H1 (cell line): Measurements from ENCODE around the gene EHBP1. TPM values are rescaled to one million over a fixed set of nuclear protein-coding genes. Genes with fewer than 3 reads are reported as not detected.

Experiments
- CTCF ChIA-PET: fragments of 300-600 bp; sonication (Branson Sonifier 250); formaldehyde crosslinking; loops from one replicate; lab custom pipeline; 2021; ENCODE audit not compliant: partially characterized antibody; lab: Charles Lee
- POLR2A ChIA-PET: fragments of 300-600 bp; sonication (Branson Sonifier 250); formaldehyde crosslinking; loops from one replicate; lab custom pipeline; 2021; ENCODE audit warnings: inconsistent platforms; ENCODE audit not compliant: partially characterized antibody; lab: Charles Lee
- DNase-seq, 2 experiments: peaks; one replicate each; pipeline versions ENCODE4 v3.0.0 to v3.0.0-alpha.2; 2010 to 2022; ENCODE audit warnings: low spot score in 2 of 2, low read depth in 1 of 2, mixed read lengths in 1 of 2
- FAIRE-seq: peaks from 2 replicates; lab custom pipeline; 2011; peaks lifted over from hg19 to GRCh38; lab: Jason Lieb, UNC
- H2AFZ ChIP-seq: 2 replicates; pipeline ENCODE4 v1.8.1; 2012; ENCODE audit warnings: low read length, inconsistent platforms
- H2AK5ac ChIP-seq: 2 replicates; pipeline ENCODE4 v1.6.1; 2013; ENCODE audit warnings: low read depth, low read length
- H2BK120ac ChIP-seq: replicated peaks from 2 replicates; pipeline ENCODE3; 2013; ENCODE audit warnings: low read depth, low read length, inconsistent platforms
- H2BK12ac ChIP-seq: 2 replicates; pipeline ENCODE4 v1.6.1; 2013; ENCODE audit warnings: low read depth, low read length
- H2BK15ac ChIP-seq: 2 replicates; pipeline ENCODE4 v1.6.1; 2013; ENCODE audit warnings: low read length
- H2BK20ac ChIP-seq: 2 replicates; pipeline ENCODE4 v1.6.1; 2013; ENCODE audit warnings: low read length
- H2BK5ac ChIP-seq: 2 replicates; pipeline ENCODE4 v1.6.1; 2013; ENCODE audit warnings: low read depth, low read length
- H3K14ac ChIP-seq: 2 replicates; pipeline ENCODE4 v1.6.1; 2013; ENCODE audit warnings: inconsistent platforms; ENCODE audit not compliant: insufficient read length
- H3K18ac ChIP-seq: 2 replicates; pipeline ENCODE4 v1.6.1; 2013; ENCODE audit warnings: low read length; ENCODE audit errors: extremely low read depth
- H3K23ac ChIP-seq: 2 replicates; pipeline ENCODE4 v1.6.1; 2013; ENCODE audit warnings: inconsistent platforms; ENCODE audit not compliant: insufficient read length
- H3K23me2 ChIP-seq: 2 replicates; pipeline ENCODE4 v1.6.1; 2013; ENCODE audit warnings: low read depth, low read length
- H3K27ac ChIP-seq: 2 replicates; pipeline ENCODE4 v1.6.1; 2011; ENCODE audit warnings: low read depth, low read length, inconsistent platforms
- H3K27me3 ChIP-seq, 4 experiments: replicated peaks in 1 of 4; 1 replicate in 1 of 4; 2 replicates in 3 of 4; pipeline versions ENCODE4 v1.6.1 to v1.8.1; 2011 to 2013; ENCODE audit warnings: low read length in 3 of 4, mild to moderate bottlenecking in 3 of 4, inconsistent platforms in 2 of 4, mixed read lengths in 2 of 4, moderate library complexity in 1 of 4; ENCODE audit not compliant: control insufficient read depth in 3 of 4, insufficient read depth in 3 of 4; ENCODE audit errors: extremely low read depth in 1 of 4
- H3K36me3 ChIP-seq, 4 experiments: 2 replicates each; pipeline versions ENCODE4 v1.6.1 to v1.8.1; 2011 to 2013; ENCODE audit warnings: mild to moderate bottlenecking in 4 of 4, low read length in 3 of 4, moderate library complexity in 2 of 4, control low read depth in 1 of 4, inconsistent platforms in 1 of 4; ENCODE audit not compliant: insufficient read depth in 4 of 4, control insufficient read depth in 2 of 4
- H3K4ac ChIP-seq: replicated peaks from 2 replicates; pipeline ENCODE3; 2013; ENCODE audit warnings: low read length, low read depth, mixed read lengths, inconsistent platforms; ENCODE audit not compliant: insufficient read length
- H3K4me1 ChIP-seq, 4 experiments: replicated peaks in 1 of 4; 1 replicate in 1 of 4; 2 replicates in 3 of 4; pipeline versions ENCODE4 v1.6.1 to v1.8.1; 2011 to 2013; ENCODE audit warnings: low read length in 3 of 4, inconsistent platforms in 2 of 4, mixed read lengths in 1 of 4; ENCODE audit not compliant: insufficient read depth in 4 of 4, control insufficient read depth in 3 of 4
- H3K4me2 ChIP-seq, 2 experiments: 2 replicates each; pipeline versions ENCODE4 v1.6.1 to v1.8.1; 2011 to 2013; ENCODE audit warnings: low read depth in 2 of 2, low read length in 2 of 2, control low read depth in 1 of 2, inconsistent platforms in 1 of 2, mild to moderate bottlenecking in 1 of 2; ENCODE audit not compliant: insufficient read depth in 1 of 2
- H3K4me3 ChIP-seq, 4 experiments: fragments of 200-600, 300-600 bp in 1 of 4; sonication (generic), shearing (Covaris generic), sonication (Bioruptor Twin) in 1 of 4; 2 replicates each; pipeline versions ENCODE4 v1.5.1 to v1.8.1; 2011 to 2016; ENCODE audit warnings: low read length in 4 of 4, low read depth in 3 of 4, control low read depth in 2 of 4, inconsistent platforms in 2 of 4, mild to moderate bottlenecking in 2 of 4, mixed read lengths in 1 of 4, moderate library complexity in 1 of 4; ENCODE audit not compliant: insufficient read depth in 2 of 4; ENCODE audit errors: extremely low read depth in 1 of 4
- H3K56ac ChIP-seq: replicated peaks from 2 replicates; pipeline ENCODE3; 2013; ENCODE audit warnings: low read depth, mild to moderate bottlenecking, mixed read lengths, low read length, inconsistent platforms; ENCODE audit not compliant: insufficient read length
- H3K79me1 ChIP-seq: 2 replicates; pipeline ENCODE4 v1.6.1; 2013; ENCODE audit warnings: low read depth, low read length, control low read depth
- H3K79me2 ChIP-seq, 2 experiments: 2 replicates each; pipeline versions ENCODE4 v1.6.1 to v1.8.1; 2012 to 2013; ENCODE audit warnings: low read length in 2 of 2, mild to moderate bottlenecking in 2 of 2, inconsistent platforms in 1 of 2; ENCODE audit not compliant: insufficient read depth in 2 of 2, control insufficient read depth in 1 of 2
- H3K9ac ChIP-seq, 4 experiments: replicated peaks in 1 of 4; 1 replicate in 1 of 4; 2 replicates in 3 of 4; pipeline versions ENCODE4 v1.6.1 to v1.8.1; 2011 to 2013; ENCODE audit warnings: low read depth in 3 of 4, low read length in 3 of 4, control low read depth in 2 of 4, mild to moderate bottlenecking in 2 of 4, moderate library complexity in 2 of 4, inconsistent platforms in 1 of 4; ENCODE audit errors: extremely low read depth in 1 of 4
- H3K9me3 ChIP-seq, 2 experiments: 2 replicates each; pipeline versions ENCODE4 v1.6.1 to v1.8.1; 2012 to 2013; ENCODE audit warnings: mild to moderate bottlenecking in 2 of 2, moderate library complexity in 2 of 2, control low read depth in 1 of 2, inconsistent platforms in 1 of 2, low read depth in 1 of 2, low read length in 1 of 2, mixed read lengths in 1 of 2; ENCODE audit not compliant: insufficient read depth in 2 of 2
- H4K20me1 ChIP-seq, 2 experiments: replicated peaks in 1 of 2; 2 replicates each; pipeline versions ENCODE3 to v1.8.1; 2011 to 2013; ENCODE audit warnings: inconsistent platforms in 2 of 2, low read length in 2 of 2, mild to moderate bottlenecking in 1 of 2; ENCODE audit not compliant: insufficient read depth in 2 of 2, control insufficient read depth in 1 of 2
- H4K5ac ChIP-seq: 2 replicates; pipeline ENCODE4 v1.6.1; 2013; ENCODE audit warnings: low read length, low read depth, mixed read lengths, inconsistent platforms; ENCODE audit not compliant: insufficient read length
- H4K8ac ChIP-seq: 2 replicates; pipeline ENCODE4 v1.8.0; 2013; ENCODE audit warnings: mild to moderate bottlenecking, moderate library complexity, low read length, inconsistent platforms; ENCODE audit not compliant: insufficient read depth; ENCODE audit errors: extremely low read depth
- H4K91ac ChIP-seq: replicated peaks from 2 replicates; pipeline ENCODE3; 2013; ENCODE audit warnings: low read length, mixed read lengths, inconsistent platforms; ENCODE audit not compliant: insufficient read length
- ASH2L ChIP-seq: fragments of 200-600, 300-600 bp; sonication (generic); IDR thresholded peaks from one replicate; pipeline ENCODE4 v1.7.1; 2017; ENCODE audit warnings: low read length
- BRCA1 ChIP-seq: IDR thresholded peaks from 2 replicates; pipeline ENCODE4 v1.6.1; 2012; ENCODE audit warnings: low read depth, low read length, improper control_type of control experiment
- CTCF ChIP-seq, 3 experiments: IDR thresholded peaks; 1 replicate in 2 of 3; 2 replicates in 1 of 3; pipeline versions ENCODE4 v1.5.1 to v1.6.1; 2011; ENCODE audit warnings: low read length in 3 of 3, mild to moderate bottlenecking in 3 of 3, inconsistent platforms in 2 of 3, low read depth in 1 of 3, moderate library complexity in 1 of 3; ENCODE audit not compliant: insufficient read depth in 1 of 3; ENCODE audit errors: control extremely low read depth in 1 of 3
- RAD21 ChIP-seq, 2 experiments: IDR thresholded peaks in 1 of 2; conservative IDR thresholded peaks in 1 of 2; 2 replicates each; pipeline ENCODE4 v1.6.1; 2011; ENCODE audit warnings: low read depth in 2 of 2, low read length in 2 of 2, improper control_type of control experiment in 1 of 2, inconsistent platforms in 1 of 2, mild to moderate bottlenecking in 1 of 2, moderate library complexity in 1 of 2
- RXRA ChIP-seq: IDR thresholded peaks from 2 replicates; pipeline ENCODE4 v1.6.1; 2011; ENCODE audit warnings: low read depth, mild to moderate bottlenecking, low read length, moderate library complexity; ENCODE audit not compliant: insufficient read depth
- WGBS, 2 experiments: shearing (Covaris generic) in 1 of 2; methylation state at CpG; one replicate each; pipeline versions ENCODE4 v1.1.6 to v1.1.7; 2013 to 2015; ENCODE audit warnings: low lambda C conversion rate in 2 of 2, mixed read lengths in 2 of 2, inconsistent platforms in 1 of 2, low coverage in 1 of 2, missing lambda C conversion rate in 1 of 2; ENCODE audit not compliant: insufficient replicate concordance in 2 of 2, insufficient coverage in 1 of 2, insufficient read length in 1 of 2; ENCODE audit errors: extremely low coverage in 1 of 2, missing lambda C conversion rate in 1 of 2; 5-methylcytosine and 5-hydroxymethylcytosine counted together
- polyA plus RNA-seq, 7 experiments: library from polyadenylated mRNA; depleted of rRNA in 3 of 7; stranded (reverse) in 5 of 7; unstranded in 2 of 7; fragments of >200 nt in 5 of 7; fragments of 200-250 nt in 2 of 7; gene quantifications; 1 replicate in 5 of 7; 2 replicates in 1 of 7; 4 replicates in 1 of 7; pipeline versions ENCODE4 v1.2.1 to v1.2.3, GENCODE V29; 2011 to 2013; ENCODE audit warnings: missing spikeins in 2 of 7, mixed read lengths in 2 of 7
- total RNA-seq: library from RNA; stranded (reverse); fragmentation: NEBNext Ultra II Directional; extraction: Animal tissue kit (Norgen Biotek cat#: 25700); gene quantifications from 2 replicates; pipeline ENCODE4 v1.2.1, GENCODE V29; 2021
- TF ChIP-seq, protein P1 (sequence below): IDR thresholded peaks from 2 replicates; pipeline ENCODE4 v1.6.1; 2011; ENCODE audit warnings: low read depth, mild to moderate bottlenecking, low read length; ENCODE audit not compliant: insufficient read depth

EHBP1 gene
- total and polyA plus RNA-seq, 2 of the 8 experiments (the other 6 are each of a cell fraction or from before 2014, with no cell fraction given), result 12.0 to 64.1 TPM

DNA sequence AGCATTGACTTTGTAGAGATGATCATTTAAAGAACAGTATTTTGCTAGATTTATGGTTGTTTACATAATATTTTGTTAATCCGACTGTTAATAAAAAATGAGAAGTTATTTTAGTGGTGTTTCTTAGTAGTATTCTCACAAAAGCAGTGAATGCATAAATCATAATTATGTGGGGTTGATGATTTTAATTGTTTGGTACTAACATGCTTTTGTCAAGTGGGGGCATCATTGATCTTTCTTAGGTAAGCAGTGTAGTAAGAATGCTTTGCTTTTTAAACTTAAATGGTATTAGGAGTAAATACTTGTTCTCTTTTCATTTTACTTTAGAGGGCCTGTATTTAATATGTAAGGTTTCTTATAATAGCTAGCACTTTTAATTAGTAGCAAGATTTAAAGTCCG lies 235.9 kb downstream of the EHBP1 start:
- no peak overlapping the region for H2AK5ac ChIP-seq
- no peak overlapping the region for H2BK5ac ChIP-seq
- no peak overlapping the region for H2BK15ac ChIP-seq
- DNase-seq (no peak), FAIRE-seq (no peak)
- no peak overlapping the region for H3K18ac ChIP-seq
- H3K79me1 ChIP-seq, result no peaks in the 10 kb centered on the region
- CTCF ChIA-PET, result no interaction called here
- H3K27ac ChIP-seq, result no peak overlapping the region
- no peak overlapping the region for H4K5ac ChIP-seq
- H2BK20ac ChIP-seq, result no peak overlapping the region
- no peak overlapping the region for H3K4ac ChIP-seq
- no peak overlapping the region for H3K4me3 ChIP-seq
- H3K9me3 ChIP-seq, result no peaks in the 10 kb centered on the region
- H3K36me3 ChIP-seq, result no peaks in the 10 kb centered on the region
- H3K23me2 ChIP-seq, result no peaks in the 10 kb centered on the region
- no peak overlapping the region for H2BK120ac ChIP-seq
- H3K9ac ChIP-seq, result no peak overlapping the region
- no peak overlapping the region for H3K14ac ChIP-seq
- H3K4me1 ChIP-seq, result no peaks in the 10 kb centered on the region
- H4K8ac ChIP-seq, result no peak overlapping the region
- no peak overlapping the region for H3K4me2 ChIP-seq
- POLR2A ChIA-PET, result no interaction called here
- H2AFZ ChIP-seq, result no peak overlapping the region
- no peaks in the 10 kb centered on the region for H3K79me2 ChIP-seq
- no peak overlapping the region for H4K91ac ChIP-seq
- H3K27me3 ChIP-seq, result peaks cover 0 to 1% (median 0%) of the 10 kb centered on the region in 4 experiments; a peak in 1 of 7 replicates
- H4K20me1 ChIP-seq, result no peaks in the 10 kb centered on the region
- WGBS, 2 experiments, result 86% methylated on average over 2 of the region's 2 CpGs; no CpG with 5 or more reads in 1 of the 2 experiments
- no peak for TF ChIP-seq BRCA1
- no peak for TF ChIP-seq ASH2L
- TF ChIP-seq, protein P1, sequence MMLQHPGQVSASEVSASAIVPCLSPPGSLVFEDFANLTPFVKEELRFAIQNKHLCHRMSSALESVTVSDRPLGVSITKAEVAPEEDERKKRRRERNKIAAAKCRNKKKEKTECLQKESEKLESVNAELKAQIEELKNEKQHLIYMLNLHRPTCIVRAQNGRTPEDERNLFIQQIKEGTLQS, result no peak
- no peak for TF ChIP-seq CTCF (IDR thresholded peaks at IDR 0.05; ENCODE audit: control extremely low read depth in 1 of 3, insufficient read depth in 1 of 3, low read depth in 1 of 3, low read length in 3 of 3)
- TF ChIP-seq RXRA, result no peak
- TF ChIP-seq RAD21 (IDR thresholded peaks at IDR 0.05 in 1 of 2, conservative IDR thresholded peaks at IDR 0.05 in 1 of 2; ENCODE audit: low read depth in 2 of 2, low read length in 2 of 2), result peak in 1 of 2 experiments; percentile 30; a peak in 3 of 4 replicates
- H2BK12ac ChIP-seq, result no peak overlapping the region
- no peak overlapping the region for H3K23ac ChIP-seq
- H3K56ac ChIP-seq, result no peak overlapping the region
